Activated CD4-positive, CD25-positive, alpha-beta regulatory T cell treated with anti-CD3 and anti-CD28 coated beads, Interleukin-2, amount 50 U/mL, for 24 hours (primary cell): ENCODE data around the gene ETV3.

Experiments
- ATAC-seq, 2 donors: fragments of 150-1000 bp; cut with Tn5 transposase; one replicate each; pipeline ENCODE4 v1.10.0; 2021; ENCODE audit warnings: mild to moderate bottlenecking in 1 of 2, moderate library complexity in 1 of 2

ETV3 gene

GRCh38 chr1:157158967-157159366 lies 20.8 kb upstream of the ETV3 start:
- ATAC-seq, result no peak

DNA sequence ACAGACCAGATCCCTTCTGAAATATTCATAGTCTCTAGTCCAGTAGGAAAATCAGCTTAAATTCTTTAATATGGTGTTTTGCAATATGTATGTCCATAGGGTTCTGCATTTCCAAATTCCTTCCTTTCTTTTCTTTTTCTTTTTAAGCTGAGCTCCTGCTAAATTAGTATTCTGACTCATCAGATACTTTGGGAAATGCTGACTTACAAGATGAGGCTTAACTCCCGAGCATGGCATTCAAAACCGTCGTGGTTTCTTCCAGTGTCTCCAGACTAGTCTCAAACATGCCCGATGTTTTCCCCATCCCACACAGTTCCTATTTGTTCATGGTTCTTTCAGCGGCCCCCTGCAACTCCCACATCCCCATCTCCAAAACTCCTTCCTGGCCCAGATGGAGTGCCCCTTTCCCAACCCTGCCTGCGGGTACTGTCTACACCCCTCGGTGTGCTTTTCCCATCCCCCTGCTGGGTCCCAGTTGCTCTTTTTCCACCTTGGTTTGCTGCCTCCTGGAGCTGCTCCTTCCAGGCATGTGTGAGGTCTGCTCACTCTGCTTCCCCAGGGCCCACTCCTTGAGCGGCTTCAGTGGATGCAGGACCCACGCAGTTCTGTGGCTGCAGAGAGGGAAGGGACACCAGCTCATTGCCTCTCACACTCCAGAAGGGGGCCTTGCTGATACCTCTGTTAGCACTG lies 19.5 kb upstream of the ETV3 start:
- ATAC-seq, result no peak

DNA sequence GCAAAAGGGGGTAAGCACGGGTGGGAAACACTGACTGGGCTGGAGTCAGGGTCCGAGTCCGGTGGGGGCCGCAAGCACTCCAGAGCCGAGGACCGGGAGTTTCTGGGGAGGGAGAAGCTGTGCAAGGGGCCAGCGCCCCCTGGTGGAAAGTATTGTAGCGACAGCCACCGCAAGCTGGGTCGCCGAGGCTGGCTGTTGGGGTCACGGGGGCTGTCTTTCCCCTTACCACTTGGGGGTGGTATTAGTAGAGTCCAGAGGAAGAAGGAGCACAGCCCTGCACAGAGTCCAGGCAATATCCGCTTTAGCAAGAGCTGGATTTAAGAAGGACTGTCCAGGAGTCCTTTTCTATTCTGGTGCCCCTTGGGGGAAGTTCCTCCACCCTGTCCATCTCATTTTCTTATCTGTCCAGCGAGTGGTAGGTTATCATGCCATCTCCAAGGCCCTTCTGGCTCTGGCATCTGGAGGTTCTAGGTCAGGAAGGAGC lies 17.9 kb upstream of the ETV3 start:
- peak; percentile 58 to 63 for ATAC-seq

GRCh38 chr1:157155658-157156057 lies 17.5 kb upstream of the ETV3 start:
- no peak for ATAC-seq

DNA sequence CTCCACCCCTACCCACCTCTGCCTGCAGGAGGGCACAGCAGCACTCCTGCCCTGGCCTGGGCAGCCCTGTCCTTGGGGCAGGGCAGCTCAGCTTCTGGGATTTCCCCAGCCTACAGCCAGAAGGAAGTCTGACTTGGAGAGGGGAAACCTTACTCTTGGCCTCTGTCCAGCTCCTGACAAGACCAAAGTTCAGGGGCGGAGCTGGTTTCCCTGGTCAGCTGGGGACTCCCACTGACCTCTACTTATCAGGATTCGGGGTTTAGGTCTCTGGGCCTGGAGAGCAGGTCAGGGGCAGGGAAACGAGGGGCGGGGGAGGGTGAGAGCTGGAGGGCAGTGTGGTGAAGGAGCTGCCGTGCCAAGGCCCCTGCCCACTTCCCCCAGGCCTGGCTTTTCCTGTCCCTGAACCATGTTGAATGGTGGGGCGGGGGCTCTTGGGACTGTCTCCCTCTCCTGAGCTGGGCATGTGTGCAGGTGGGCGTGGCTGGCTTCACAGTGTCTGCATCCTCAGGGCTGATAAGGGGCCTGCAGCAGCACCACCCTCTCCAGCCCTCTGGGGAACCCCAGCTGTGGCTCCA lies 16.8 kb upstream of the ETV3 start:
- no peak for ATAC-seq

DNA sequence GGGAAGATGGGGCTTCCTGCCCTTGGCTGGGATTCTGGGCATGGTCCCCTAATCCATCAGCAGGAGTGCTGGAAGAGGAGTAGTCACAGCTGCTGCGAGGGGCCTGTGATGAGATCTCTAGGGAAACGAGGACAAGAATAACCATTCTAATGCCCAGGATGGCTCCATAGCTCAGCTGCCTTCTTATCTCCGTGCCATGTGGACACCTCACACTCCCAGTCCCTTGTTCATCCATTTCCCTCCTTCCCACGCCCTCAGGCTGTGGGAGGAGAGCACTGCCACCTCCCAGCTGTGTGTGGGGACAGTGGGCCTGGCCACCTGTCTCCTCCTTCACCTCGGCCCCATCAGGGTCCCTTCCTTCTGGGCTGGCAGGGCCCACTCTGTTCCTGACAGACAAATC lies 16.1 kb upstream of the ETV3 start:
- ATAC-seq, result no peak

DNA sequence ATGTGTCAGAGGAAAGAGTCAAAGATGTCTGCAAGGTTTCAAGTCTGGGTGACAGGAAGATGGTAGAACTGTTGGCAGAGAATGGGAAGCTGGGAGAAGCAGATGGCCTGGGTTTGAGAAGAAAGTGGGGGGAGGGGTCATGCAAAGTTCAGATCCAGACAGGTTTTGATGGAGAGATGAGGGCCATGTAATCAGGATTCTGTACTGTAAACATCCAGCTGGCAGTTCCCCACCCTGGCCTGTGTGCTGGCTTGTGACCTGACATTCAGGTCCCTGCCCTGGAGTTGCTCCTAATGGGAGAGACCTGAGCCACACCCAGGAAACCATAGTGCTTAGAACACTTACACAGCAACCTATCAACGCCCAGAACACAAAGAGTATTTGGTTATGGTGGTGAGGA lies 15.6 kb upstream of the ETV3 start:
- ATAC-seq, result no peak

DNA sequence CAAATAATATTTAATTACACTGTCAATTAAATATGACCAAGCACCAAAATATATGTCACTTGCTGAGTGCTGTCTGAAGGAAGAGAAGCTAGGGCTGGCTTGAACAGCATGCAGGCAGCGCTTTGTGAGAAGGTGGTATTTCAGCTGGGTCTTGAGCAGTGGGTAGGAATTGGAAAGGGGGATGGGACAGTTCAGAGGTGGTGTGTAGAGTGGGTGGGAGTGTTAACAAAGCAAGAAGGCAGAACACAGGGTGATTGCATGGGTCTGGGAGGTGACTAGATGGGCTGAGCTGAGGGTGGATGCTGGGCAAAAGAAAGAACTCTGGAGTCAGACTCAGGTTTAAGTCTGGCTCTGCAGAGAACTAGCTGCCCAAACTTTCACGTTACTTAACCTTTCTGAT lies 14.3 kb upstream of the ETV3 start:
- ATAC-seq, result no peak

DNA sequence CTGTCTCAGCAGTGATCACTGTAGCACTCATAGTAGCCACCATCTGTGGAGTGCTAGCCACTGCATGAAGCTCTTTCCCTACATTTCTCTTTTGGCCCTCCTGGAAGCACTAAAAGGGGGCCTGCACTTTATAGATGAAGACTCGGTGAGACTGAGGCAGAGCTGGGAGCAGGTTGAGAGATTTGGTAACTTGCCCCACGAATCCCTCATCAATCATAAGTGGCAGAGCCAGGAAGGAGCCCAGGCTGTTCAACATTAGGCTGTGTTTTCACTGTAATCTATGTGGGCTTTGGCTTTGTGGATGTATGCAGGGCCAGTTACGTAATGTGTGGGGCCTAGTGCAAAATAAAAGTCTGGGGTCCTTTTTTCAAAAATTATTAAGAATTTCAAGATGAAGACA lies 13.3 kb upstream of the ETV3 start:
- no peak for ATAC-seq

GRCh38 chr1:157151073-157151472 lies 12.9 kb upstream of the ETV3 start:
- ATAC-seq, result no peak

GRCh38 chr1:157150631-157151030 lies 12.4 kb upstream of the ETV3 start:
- no peak for ATAC-seq

- ATAC-seq, result no peak
Observed at GRCh38 chr1:157147906-157148700, 9.9 kb upstream of the ETV3 start.

DNA sequence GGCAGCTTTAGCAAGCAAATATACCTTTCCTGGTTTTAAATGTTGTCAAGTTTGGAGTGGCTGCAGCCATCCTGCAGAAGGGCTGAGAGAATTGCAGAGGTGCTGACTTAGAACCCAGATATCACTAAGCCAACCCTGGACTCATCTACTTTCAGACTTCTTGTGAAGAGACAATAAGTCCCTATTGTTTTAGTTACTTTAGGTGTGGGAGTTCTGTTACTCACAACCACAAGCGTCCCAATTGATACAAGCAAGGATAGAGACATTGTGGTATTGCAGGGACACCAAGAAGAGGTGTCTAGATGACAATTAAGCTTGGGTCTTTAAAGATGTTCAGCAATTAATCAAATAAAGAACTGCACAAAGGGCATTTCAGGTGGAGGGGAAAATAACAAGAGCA lies 8.8 kb upstream of the ETV3 start:
- no peak for ATAC-seq

DNA sequence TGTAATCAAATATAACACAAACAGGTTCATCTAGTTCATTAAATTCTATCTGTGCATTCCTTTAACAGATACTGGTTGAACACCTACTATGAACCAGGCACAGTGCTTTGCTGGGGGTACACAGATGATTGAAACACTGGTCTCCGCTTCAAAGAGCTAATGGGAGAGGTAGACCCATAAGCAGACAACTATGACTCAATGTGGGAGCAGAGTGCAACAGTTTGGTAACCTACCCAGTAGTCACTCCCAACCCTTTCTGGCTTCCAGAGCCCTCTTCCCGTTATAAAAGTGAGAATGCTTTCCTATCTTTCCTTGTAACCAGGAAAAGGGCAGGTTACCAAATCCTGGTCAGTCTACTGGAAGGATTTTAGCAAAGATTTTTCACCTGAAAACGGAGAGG lies 8.0 kb upstream of the ETV3 start:
- ATAC-seq, result no peak

- no peak for ATAC-seq
Observed at GRCh38 chr1:157145076-157145475, 6.9 kb upstream of the ETV3 start.

DNA sequence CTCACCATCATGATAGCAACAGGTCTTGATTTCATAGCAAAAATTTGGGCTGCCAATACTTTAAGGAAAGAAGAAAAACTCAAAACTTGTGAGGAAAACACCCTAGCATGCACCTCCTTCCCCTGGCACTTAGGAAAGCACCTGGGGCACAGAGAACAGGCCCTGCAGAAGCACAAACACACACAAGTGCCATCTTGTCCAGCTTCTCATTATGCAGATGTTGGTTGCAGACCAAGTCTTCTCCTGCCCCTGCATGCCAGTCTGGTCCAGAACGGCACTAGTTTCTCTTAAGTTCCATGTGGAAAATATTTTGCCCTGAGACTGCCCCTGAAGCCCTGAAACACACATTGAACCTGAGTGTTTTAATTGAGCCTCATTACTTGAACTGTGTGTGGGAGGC lies 6.3 kb upstream of the ETV3 start:
- ATAC-seq, result no peak

GRCh38 chr1:157142765-157143423 lies 4.7 kb upstream of the ETV3 start:
- no peak for ATAC-seq

GRCh38 chr1:157142201-157142600 lies 4.0 kb upstream of the ETV3 start:
- no peak for ATAC-seq

- no peak for ATAC-seq
Observed at GRCh38 chr1:157141212-157141855, 3.1 kb upstream of the ETV3 start.

DNA sequence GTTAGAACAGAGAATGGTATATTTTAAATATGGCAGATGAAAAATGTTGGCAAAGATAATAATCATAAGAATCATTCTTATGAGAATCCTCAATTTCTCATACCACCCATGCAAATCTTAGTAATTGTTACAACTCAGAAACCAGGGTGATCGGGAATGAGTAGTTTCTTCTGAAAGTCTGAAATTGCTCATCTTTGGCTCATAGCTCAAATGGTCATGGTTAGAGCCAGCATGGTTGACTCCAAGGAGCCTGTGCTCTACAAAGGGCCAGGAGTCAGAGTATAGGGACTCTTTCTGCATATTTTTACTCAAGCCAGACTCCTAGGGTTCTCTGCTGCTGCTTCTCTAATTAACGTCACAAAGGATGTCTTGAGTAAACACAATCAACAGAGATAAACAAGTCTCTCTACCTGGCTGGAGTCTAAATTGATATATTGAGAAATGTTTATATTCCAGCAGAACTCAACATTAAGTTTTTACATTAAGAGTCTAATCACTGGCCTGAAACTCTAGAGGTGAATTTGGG lies 1.9 kb upstream of the ETV3 start:
- ATAC-seq, result peak; percentile 26 to 37

DNA sequence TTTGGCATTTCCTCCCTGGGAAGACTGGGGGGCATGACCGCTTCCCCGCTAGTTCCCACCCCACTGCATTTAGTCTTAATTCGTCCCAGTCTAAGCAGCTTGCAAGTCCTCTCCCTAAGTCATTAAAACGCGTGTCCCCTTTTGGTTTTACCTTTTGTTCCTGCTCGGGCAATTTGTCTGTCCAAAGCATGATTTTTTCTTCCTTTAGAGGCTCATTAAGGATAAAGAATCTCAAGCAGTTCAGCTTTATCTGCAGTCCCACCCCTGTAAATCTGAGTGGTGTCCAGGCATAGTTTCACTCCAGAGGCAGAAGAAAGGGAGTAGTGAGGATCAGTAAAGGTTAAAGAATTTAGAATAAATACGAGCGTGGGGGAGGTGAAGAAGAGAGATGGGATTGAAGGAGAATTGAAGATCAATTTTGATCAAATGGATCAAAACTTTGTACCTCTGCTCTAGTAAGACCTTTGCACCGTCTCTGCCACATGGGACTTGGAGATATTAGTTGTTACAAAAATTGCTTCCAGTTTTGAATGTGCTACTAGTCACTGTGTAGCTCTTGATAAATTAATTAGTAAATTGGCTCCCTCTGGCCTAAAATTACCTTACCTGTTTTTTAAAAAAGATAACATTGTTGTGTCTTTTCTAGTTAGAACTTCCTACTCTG lies 989 bp upstream of the ETV3 start:
- no peak for ATAC-seq
